ENCODE results near the gene BCL2L1. TPM values are rescaled to one million over a fixed set of nuclear protein-coding genes. Genes with fewer than 3 reads are reported as not detected.

Gene BCL2L1
- total RNA-seq, 1 experiment from 2014 or later: 86.4 TPM

DNA sequence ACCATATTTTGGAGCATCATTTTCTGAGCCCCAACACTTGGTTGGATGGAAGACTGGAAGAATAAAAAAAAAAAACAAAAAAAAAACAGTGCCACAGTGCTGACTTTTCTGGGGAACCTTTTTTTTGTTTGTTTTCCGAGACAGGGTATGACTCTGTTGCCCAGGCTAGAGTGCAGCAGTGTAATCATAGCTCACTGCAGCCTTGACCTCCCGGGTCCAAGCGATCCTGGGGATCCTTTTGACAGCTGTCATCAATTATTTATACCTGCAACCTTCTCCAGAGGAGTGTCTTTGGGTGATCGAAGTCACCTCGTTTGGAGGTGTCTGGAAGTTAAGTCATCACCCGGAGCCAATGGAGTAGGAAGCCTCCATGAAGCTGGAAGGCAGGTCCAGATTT lies 8.7 kb upstream of the BCL2L1 start:
- no peak for DNase-seq (ENCODE audit: low read depth)

DNA sequence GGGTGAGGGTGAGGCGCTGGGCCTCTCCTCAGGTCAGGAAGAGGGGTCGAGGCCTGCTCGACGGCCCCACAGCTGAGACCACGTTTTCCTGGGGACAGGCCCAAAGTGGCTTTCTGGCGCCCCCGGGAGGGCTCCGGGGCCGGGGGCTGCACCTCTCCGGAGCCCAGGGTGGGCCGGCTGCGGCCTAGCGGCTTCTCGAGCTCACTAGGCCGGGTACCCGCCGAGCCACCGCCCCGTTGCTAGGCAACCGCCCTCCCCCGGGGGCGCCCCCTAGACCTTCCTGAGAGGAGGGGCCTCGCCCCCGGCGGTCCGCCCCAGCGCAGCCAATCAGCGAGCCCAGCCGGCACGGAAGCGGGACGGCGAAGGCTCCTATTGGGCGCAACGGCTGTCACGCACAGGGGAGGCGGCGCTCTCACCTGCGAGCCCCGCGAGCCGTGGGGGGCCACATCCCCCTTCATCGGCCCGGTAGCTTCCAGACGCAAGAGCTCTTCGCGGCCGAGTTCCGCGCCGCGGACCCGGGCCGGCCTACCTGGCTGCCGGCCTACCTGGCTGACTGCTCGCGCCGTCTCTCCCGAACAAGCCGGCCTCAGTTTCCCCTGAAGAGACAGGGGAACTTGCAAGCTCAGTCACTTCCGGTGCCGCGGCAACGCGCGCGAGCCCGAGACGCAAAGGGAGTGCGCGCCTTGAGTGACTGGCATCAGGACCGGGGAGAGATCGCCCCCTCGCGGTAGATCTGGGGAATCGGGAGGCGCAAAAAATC lies 831 bp upstream of the BCL2L1 start:
- peak; percentile 98 for DNase-seq (ENCODE audit: low read depth)

DNA sequence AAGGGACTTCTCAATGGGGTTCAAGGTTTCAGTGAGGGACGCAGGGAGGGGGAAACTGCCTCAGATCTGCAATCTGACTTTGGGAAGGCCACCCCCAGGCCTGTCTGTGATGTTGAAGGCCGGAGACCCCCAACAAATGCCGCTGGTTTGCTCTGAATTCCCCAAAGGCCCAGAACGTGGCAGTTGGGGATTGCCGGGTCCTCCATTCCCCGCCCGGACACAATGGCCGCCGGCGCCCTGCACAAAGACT lies 326 bp upstream of the BCL2L1 start:
- no peak for DNase-seq (ENCODE audit: low read depth)

DNA sequence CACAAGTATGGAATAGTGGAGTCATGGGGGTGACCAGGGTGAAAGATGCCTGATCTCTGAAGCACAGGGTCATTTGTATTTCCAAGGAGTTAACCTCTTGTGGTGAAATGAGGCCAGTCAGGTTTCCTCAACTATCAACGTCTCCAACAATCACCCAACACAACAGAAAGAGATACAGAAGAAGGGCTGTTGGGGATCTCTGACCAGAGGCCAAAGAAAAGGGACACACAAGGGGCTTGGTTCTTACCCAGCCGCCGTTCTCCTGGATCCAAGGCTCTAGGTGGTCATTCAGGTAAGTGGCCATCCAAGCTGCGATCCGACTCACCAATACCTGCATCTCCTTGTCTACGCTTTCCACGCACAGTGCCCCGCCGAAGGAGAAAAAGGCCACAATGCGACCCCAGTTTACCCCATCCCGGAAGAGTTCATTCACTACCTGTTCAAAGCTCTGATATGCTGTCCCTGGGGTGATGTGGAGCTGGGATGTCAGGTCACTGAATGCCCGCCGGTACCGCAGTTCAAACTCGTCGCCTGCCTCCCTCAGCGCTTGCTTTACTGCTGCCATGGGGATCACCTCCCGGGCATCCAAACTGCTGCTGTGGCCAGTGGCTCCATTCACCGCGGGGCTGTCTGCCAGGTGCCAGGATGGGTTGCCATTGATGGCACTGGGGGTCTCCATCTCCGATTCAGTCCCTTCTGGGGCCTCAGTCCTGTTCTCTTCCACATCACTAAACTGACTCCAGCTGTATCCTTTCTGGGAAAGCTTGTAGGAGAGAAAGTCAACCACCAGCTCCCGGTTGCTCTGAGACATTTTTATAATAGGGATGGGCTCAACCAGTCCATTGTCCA lies 1.0 kb downstream of the BCL2L1 start:
- DNase-seq (ENCODE audit: low read depth): no peak

DNA sequence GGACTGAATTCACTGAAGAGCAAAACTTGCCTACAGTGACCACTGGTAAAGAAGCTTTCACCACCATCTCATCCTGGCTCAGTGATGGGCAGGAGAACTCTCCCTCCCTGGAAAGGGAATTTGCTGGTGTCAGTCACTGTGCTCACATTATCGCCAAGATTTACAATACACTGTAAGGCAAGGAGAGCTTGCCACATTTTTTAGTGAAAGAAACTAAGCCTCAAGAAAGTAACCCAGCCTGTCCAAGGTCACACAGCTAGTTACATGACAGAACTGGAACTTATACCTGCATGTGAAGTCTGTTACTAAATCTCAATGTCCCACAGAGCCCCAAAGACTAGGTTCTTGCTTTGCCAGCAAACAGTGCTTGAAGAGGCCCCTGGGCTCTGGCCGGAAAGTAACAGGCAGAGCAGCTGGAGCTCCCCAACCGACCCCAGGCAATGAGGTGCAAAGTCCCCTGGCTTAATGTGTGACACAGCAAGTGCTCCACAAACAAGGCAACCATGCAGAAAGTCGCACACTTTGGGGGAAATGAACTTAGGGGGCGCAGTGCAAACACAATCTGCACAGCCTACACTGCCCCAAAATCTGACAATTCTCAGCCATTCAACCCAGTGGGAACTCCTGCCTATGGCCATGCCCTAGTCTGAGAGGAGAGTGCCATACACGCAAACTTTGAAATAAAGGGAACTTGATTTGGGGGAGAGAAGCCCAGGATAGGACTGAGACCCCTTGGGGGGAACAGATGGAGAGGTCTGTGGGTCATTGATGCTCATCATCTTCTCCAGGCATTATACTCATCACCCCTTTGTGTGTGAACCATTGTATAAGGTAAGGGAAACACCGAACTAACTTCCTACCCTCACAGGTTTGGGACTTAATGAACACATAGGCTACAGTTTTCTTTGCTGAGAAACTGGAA lies 1.9 kb downstream of the BCL2L1 start:
- no peak for DNase-seq (ENCODE audit: low read depth)

DNA sequence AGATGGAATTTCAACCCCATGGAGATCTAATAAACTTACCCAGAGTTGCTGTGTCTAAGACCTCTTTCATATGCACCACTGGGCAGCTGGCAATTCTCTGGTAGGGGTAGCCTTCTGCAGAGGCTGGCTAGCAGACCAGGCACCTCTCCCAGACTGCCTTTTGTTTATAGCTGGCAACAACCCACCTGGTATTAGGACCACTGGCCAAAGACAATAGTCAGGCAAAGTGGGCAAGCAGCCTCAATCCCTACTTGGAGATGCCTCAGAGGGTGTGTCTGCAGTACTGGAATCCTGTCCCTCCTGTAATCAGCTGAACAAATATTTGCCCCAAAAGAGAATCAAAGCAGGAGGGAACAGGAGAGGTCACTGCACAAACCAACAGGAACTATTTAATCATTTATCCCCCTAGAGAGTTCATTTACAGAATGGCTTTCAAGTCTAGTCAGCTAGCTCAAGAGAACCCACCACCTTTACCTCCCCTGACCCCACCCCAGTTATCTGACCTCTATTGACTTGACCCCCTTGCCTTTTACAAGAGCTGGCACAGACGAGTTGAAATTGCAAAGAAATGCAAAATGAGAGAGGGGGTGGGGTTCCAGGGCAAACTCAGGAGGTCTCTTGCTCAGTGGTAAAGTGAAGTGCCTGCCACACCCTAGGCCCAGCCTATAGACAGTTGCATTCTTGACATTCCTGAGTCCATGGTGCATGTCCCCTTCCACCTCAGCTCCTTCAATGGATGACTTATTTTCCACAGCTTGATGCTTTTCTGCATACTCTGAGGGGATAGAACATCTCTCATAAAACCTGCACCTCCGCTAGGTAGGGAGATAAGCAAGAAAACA lies 2.8 kb downstream of the BCL2L1 start:
- DNase-seq (ENCODE audit: low read depth): peak; percentile 70

DNA sequence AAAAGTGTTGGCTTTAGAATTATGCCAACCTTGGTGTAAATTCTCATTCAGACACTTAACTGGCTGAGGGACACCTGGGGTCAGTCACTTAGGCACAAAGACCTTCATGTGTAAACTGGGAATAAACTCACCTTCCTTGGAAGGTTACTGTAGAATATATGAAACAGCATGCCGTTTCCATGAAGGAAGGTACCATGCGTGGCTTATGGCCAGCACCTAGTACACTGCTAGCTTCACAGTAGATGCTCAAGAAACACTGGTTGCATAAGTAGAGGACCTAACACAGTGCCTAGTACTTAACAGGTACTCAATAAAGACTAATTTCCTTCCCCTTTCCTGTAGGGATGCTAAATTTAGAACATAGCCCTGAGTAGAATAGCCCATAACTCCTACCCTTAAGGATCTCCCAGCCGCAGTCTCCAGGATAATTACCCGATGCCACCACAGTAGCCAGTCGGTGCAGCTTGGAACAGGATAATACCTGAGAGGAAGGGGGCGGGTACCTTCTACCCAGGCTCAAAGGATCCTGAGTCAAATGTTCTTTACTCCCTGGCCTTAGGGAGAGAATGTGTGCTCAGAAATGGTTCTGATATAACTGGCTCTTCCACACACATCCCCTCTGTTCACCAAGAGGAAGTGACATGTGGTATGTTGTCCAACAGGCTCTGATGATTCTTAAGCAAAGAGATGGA lies 3.6 kb downstream of the BCL2L1 start:
- DNase-seq (ENCODE audit: low read depth): no peak

DNA sequence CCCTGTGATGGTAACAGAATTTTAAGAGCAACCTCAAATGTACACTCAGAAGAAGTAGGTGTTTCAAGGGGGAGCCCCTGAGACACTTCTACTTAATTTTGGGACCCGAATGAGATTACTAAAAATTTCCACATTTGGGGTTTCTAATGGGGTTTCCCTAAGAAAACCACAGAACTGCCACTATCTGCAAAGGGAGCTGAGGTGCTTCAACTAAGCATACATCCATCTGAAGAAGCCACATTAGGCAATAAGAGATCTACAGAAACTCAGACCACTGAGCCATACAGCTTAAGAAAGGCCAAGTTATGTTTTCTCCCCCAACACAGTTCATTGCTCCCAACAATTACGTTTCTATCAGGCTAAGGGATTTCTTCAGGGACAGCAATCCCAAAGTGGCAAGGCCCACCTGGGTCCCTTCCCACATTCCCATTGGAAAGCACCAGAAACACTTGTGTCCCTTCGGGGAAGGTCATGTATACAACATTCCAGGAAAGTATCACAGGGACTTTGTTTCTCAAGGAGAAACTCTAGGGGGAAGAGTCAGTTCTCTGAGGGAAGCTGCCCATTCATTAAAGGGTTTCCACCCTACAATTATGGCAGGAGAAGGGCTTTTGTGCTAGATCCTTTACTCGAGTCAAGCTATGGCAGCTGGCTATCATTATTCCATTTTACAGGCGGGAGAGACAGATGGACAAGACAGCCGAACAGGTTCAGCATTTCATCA lies 5.0 kb downstream of the BCL2L1 start:
- DNase-seq (ENCODE audit: low read depth): no peak

DNA sequence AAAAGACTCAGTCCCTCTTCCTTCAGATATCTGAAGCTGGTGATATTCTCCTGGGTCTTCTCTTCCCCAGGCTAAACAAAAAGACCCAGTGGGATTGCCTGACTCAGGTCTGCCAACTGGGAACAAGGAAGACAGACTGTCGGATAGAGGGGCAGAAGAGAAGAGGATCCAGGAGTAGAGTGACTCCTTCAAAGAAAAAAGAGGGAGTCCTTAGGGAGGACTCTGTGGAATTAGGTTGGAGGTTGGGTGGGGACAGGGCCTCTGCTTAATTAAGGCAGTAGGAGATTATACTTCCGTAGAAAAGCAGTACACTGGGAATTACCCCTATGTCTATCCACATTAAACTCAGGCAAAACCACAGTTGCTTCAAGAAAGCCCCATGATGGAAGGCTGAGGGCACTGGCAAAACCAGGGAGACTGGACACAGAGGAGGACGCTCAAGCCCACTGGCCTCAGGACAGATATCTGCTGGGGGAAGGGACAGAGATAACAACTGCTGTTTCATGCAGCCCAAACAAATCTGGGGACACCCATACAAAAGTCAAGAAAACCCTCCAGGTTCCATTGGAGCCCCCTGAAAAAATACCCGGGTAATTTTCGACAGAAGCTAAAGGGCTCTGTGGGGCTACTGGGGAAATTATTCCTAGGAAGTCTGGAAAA lies 5.7 kb downstream of the BCL2L1 start:
- no peak for DNase-seq (ENCODE audit: low read depth)

DNA sequence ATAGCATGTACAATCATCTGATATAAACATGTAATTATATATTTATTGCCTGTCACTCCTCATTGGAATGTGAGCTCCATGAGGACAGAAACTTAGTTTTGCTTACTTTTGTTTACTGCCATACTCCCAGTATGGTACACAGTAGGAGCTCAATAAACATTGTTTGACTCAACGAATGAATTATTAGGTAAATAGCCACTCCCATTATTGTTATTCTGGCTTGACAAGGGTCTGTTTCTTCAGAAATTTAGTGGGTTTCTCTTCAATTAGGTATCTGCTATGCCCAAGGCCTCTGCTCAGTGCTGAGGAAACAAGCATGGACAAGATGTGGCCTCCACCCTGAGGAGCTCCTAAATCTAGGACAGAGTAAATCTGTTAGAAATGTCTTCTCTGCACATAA lies 6.3 kb downstream of the BCL2L1 start:
- no peak for DNase-seq (ENCODE audit: low read depth)

DNA sequence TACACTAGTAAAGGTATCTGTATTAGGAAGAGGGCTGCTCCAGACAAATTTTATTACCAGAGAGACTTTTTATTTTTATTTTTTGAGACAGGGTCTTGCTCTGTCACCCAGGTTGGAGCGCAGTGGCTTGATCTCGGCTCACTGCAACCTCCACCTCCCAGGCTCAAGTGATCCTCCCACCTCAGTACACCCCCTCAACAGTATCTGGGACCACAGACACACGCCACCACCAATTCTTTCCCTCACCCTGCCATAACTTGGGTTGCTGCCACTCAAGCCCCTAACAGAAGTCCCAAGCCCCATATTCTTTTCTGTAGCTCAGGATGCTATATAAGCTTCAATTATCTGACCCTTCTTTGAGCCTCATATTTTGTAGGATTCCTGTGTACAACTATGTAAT lies 6.9 kb downstream of the BCL2L1 start:
- DNase-seq (ENCODE audit: low read depth): no peak

DNA sequence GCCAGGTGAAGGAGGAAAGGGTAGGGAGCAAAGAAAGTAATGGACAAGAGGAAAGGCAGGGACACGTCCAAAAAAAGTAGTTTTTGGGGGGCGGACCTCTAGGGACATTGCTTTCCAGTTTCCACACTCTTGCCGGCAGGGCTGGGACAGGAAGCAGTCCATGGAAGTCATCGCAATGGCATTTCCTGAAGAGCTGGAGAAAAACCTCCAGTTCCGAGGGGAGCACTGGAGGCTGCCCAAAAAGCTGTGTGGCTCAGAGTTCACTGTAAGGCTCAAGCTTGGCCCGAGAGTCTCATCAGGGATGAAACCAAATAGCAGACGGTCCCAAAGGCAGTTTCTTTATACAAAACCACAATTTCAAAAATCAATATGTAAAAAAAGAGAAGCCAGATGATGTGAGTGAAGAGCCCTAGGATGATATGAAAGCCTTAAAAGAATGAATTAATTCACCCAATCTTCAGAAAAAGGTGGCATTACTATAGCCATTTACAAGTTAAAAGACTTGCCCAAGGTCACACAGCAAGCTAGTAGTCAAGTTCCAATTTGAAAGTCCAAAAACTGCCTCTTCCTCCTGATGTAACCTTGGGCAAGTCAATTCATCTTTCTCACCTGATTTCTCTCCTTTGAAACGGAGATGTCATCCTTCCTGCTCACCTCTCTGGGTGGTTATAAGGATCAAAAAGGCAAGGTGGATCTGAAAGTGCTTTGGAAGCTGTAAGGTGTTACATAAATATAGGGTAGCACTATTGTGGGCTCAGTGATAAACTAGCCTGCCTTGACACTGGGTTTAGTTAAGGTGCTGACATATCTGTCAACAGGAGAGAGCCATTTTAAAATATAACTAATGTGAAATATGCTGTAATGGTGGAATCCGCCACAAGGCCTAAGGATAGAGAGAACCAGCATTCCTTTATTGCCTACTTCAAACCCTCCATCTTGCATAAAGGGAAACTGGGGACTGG lies 9.1 kb downstream of the BCL2L1 start:
- peak; percentile 98 for DNase-seq (ENCODE audit: low read depth)

DNA sequence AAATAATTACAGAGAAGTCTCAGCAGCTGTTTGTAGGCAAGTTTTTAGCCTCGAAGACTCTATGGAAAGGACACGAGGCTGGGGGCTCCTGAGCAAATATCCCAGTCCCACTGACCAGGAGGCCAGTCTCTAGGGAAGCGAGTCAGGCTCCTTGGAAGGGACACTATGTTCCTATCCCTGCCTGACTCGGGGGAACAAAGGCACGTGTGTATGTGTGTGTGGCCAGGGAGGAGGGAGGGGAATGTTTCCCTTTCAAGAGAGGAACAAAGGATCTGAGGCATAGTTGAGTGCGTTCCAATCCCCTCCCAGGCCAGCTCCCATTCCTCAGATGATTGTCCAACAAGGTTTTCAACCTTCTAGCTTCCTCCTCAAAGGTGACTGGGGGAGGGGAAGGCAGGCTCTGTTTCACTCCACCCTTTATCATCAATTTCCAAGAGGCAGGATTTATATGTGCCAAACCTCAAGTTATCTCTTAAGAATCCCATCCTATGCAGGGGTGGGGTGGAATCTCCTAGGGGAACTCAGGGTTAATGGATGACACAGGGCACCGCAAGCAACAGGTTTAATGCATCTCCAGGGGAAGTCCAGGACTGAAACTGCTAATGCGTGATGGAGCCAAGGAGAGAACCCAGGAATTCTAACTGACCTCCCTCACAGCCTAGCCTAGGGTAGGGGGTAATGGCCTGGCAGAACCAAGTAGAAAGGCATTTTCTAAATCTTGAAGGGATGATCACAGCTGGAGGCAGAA lies 9.9 kb downstream of the BCL2L1 start:
- peak; percentile 96 for DNase-seq (ENCODE audit: low read depth)

DNA sequence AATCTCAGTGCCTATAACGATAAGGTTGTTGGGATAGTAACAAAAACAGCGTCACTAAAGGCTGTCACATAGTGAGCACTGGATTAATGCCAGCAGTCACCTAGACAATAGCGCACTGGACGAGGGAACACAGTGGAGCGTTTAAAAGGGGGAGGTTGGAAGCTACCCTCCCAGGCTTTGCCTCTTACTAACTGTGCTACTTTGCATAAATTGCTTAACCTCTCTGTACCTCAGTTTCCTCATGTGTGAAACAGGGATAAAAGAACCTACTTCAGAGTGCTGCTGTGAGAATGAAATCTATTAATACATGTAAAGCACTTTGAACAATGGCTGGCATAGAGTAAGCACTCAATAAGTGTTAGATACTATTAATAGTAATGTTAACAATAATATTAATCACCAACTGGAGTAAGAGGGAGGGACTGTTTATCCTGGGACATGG lies 10.5 kb downstream of the BCL2L1 start:
- no peak for DNase-seq (ENCODE audit: low read depth)

DNA sequence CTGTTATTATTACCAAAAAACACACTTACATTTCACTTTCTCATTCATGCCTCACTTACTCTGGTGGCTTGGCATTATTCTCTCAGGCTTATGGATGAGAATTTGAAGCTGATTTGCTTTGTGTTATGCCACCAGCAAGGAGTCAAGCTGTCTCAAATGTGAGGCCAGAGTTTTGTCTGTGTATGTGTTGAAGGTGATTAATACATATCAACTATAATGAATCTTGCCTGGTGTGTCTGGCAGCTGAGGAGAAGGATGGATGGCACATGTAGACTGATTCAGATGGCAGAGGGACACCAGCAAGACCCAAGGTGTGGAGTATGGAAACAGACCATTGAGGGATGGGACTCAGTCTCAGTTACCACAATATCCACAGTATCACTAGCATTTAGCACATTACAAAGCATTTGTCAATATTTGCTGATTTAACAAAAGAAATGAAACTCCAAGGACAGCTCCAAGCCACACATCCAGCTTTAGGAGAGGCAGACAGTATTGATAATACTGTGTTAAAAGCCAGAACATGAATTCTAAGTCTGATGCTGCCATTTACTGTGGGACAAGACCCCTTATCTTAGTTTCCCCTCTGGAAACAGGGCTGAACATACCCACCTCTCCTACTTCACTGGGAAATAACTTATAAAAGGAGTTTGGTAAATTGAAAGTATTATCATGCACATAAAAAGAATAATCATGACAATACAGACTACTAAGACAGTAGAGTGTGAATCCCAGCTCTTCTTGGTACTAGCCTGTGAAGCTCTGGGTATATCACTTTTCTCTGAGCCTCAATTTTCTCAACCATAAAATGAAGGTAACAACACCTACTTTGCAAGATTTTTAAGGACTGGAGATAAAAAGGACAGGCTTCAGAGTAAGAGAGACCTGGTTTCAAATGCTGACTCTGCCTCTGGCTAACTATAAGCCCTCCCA lies 11.2 kb downstream of the BCL2L1 start:
- DNase-seq (ENCODE audit: low read depth): no peak

DNA sequence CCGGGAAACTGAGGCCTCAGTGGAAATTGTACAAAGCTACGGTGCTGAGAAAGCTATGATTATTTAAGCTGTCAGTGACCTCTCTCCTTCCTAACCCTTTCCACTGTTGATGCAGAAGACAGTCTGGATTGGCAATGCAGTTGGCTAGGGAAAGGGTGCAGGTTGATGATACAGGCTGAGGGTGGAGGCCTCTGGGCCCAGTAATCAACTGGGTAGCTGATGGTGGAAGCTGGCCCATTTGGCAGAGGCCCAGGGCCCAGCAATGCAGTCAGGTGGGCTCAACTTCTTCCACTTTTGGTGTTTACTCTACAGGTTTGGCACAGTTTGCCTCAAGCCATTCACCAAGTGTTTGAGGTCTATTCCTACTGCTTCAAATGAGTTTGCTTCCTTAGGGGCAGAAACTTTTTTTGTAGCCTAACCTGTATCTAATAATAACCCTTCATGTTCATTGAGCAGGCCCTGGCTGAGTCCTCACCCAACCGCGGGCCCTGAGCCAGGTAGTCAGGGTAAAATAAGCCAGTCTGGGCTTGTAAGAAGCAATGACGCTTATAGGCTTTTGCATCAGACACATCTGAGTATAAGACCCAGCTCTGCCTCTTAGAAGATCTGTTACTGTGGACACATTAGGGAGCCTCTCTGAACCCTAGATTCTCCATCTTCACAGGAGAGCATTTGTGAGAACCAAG lies 12.1 kb downstream of the BCL2L1 start:
- DNase-seq (ENCODE audit: low read depth): no peak

Measured in RPMI7951 (cell line).